ENCODE measurements around the gene PRPF40A.
"Not testable (repeated sequence)": the region's sequence is repeated elsewhere in the genome, so short reads cannot be mapped to it uniquely, and the experiment has no call there.

Gene PRPF40A

DNA sequence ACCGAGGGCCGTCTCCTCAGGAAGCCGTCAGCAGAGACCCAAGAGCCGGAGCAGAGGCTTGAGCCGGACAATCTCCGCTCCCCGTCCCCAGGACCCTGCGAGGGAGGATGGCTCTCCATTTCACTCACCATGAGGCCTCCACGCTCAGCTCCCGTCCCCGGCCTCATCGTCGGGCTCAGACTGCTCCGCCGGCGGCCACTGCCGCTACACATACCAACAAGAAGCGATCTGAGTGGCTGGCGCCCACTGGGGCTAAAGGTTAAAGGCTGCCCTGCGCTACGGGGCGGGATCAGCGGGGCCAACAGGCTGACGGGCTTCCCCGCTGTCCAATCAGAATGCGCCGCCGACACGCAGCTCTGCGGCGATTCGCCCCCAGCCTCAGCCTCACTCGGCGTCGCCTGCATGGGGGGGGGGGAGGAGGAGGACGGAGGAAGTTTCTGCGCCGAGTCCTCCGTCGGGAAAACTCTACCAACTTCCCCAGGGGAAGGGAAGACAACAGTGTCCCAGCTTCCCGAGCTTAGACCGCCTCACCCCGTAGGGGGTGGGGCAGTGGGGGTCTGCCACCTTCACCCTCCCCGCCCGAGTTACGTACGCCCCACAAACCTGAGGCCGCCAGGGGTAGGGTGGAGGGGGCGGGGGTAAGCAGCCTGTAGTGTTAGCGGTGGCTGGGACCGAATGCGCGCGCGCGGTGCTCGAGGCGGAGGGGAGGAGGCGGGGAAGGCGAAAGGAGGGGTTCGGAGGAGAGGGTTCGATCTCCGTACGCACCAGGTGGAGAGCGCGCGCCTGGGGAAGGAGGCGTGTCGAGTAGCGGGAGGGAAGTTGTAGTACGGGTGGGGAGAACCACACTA, at the start of gene PRPF40A:
PRPF40A (minus strand) TSS at position 234 of the 848 bp plus-strand sequence; CDS start at position 212, 22 bp downstream.
- in situ Hi-C loops (cut with HindIII; ENCODE audit: low sequenced_read_pairs), result no loop called here

DNA sequence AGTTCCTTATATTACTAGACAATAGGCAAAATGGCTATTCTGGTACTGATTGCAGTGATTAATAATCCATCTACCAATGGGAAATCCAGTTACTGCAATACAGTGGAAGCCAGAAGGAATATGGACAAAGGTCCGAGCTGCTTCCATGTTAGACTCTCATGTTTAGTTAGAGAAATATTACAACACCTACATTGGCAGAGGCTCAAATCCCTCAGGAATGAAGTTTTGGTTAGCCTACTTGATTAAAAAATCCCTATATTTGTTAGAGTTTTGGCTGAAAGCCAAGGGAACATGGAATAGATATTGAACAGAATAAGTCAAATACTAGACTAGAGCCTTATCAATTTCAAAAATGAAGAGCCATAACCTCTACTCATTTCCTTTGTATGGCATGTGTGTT, 49.7 kb upstream of the PRPF40A start:
- in situ Hi-C loops (cut with HindIII; ENCODE audit: low sequenced_read_pairs), result no loop called here

DNA sequence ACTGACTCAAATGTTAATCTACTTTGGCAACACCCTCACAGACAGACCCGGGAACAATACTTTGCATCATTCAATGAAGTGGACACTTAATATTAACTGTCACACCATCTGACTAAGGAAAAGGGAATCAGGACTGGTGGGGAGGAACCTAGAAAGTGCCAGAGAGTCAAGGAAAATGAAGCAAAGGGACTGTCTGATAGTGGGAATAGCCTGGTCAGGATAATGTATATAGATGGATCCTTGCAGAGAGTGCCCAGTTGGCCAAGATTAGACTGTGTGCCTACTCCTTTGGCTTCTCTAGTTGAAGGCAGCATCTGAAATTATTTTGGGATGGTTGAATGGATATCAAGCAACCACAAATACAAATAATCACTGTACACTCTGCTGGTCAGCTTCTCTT, 46.4 kb upstream of the PRPF40A start:
- in situ Hi-C loops (cut with HindIII; ENCODE audit: low sequenced_read_pairs), result no loop called here

DNA sequence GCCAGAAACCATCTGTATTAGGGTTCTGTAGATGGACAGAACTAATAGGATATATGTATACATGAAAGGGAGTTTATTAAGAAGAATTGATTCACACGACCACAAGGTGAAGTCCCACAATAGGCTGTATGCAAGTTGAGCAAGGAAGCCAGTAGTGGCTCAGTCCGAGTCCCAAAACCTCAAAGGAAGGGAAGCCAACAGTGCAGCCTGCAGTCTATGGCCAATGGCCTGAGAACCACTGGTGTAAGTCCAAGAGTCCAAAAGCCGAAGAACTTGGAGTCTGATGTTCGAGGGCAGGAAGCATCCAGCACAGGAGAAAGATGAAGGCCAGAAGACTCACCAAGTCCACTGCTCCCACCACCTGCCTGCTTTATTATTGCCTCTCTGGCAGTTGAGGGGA, 45.9 kb upstream of the PRPF40A start:
- in situ Hi-C loops (cut with HindIII; ENCODE audit: low sequenced_read_pairs), result not testable (repeated sequence)

DNA sequence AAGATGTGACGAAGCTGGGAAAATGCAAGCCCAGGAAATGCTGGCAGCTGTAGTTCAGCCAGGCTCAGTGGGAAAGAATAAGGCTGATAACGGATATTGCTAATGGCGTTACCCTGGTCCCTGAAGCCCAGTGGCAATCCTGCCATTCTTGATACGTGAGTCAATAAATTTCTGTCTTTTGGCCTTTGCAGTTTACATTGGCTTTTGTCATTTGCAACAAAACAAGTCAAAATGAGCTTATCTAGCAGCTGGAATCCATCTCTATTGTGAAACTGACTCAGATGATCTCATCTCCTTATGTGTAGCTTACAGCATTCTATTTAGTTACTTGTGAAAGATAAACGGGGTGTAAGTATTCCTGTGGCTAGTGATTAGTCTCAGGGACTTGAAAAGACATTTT, 44.9 kb upstream of the PRPF40A start:
- in situ Hi-C loops (cut with HindIII; ENCODE audit: low sequenced_read_pairs), result no loop called here

DNA sequence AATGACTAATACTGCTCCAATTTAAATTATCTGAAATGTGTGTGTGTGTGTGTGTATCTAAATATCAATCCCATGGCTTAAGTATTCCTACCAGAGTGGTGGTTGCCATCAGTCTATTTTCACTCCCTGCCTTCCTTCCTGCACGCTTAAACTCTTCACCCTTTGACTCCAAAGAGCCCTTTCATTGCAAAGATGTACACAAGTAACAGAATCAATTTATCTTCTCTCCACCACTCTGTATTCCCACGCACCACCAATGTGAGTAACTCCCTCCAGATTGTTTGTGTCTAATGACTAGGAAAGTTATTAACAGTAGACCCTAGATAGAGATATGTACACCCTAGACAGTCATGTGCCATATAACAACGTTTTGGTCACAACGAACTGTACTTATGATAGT, 44.0 kb upstream of the PRPF40A start:
- in situ Hi-C loops (cut with HindIII; ENCODE audit: low sequenced_read_pairs), result no loop called here

DNA sequence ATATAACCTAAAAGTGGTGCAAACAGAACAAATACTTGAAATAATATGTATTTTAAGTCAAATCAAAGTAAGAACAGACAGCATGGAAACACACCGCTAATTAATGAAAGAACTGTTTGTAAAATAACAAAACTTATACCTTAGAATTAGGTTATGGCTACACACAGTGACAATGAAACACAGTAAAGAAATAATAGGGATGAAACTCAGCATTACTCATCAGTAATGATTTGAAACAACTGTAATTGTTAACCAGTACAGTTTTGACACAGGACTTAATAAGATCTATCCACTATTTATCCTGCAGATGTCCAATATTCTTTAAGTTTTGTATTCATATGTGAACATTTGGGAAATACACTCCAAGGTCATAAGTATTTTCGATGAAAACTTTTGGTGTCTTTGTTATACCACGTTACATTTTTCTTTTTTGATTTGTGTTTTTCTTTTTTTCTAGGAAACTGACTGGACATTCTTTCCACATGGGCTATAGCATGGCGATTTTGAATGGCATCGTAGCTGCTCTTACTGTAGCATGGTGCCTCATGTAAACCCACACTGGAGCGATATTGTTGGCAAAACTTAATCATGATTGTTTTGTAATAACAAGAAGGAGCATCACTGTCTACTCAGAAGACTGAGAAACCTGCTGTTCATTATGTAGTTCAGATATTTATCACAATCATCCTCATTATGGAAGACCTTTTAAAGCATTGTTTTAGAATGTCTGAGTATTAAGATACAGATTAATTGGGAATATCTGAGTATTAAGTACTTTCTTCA, 42.2 kb upstream of the PRPF40A start:
- in situ Hi-C loops (cut with HindIII; ENCODE audit: low sequenced_read_pairs), result no loop called here

DNA sequence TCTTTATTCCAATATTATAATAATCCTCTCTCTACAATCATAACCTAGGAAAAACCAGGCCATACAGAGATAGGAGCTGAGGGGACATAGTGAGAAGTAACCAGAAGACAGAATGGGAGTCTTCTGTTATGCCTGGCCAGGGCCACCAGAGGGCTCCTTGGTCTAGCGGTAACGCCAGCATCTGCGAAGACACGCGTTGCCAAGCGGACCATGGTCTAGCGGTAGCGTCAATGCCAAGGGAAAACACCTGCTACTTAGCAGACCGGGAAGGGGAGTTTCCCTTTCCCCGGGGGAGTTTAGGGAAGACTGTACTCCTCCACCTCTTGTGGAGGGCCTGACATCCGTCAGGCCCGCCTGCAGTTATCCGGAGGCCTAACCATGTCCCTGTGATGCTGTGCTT, 37.8 kb upstream of the PRPF40A start:
- in situ Hi-C loops (cut with HindIII; ENCODE audit: low sequenced_read_pairs), result no loop called here

DNA sequence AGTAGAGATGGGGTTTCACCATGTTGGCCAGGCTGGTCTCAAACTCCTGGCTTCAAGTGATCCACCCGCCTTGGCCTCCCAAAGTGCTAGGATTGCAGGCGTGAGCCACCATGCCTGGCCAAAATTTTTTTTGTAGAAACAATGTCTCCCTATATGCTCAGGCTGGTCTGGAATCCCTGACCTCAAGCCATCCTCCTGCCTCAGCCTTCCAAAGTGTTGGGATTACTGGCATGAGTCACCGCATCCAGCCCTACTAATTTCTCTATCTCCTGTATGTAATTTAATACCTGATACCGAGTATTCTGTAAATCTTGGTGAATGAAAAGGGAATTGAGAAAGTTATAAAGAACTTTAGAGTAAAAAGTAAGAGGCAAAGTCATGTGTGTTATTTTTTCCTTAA, 30.5 kb upstream of the PRPF40A start:
- in situ Hi-C loops (cut with HindIII; ENCODE audit: low sequenced_read_pairs), result not testable (repeated sequence)

DNA sequence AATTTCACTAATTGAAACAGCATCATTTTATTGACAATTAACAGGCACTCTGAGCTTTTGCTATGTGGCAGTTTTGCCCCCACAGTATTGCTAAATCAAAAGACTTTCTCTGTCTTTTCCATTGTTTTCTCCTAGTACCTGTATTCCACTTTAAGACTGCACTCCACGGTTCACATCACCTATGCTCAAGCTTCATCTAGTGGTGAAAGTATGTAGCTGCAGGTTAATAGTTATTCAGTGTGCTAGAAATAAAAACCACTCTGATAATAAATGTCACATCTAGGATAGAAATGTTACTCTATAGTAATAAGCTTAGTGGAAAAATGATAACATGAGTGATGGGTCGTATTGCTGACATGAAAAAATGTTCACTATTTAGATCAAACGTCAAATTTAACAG, 25.7 kb upstream of the PRPF40A start:
- in situ Hi-C loops (cut with HindIII; ENCODE audit: low sequenced_read_pairs), result no loop called here

DNA sequence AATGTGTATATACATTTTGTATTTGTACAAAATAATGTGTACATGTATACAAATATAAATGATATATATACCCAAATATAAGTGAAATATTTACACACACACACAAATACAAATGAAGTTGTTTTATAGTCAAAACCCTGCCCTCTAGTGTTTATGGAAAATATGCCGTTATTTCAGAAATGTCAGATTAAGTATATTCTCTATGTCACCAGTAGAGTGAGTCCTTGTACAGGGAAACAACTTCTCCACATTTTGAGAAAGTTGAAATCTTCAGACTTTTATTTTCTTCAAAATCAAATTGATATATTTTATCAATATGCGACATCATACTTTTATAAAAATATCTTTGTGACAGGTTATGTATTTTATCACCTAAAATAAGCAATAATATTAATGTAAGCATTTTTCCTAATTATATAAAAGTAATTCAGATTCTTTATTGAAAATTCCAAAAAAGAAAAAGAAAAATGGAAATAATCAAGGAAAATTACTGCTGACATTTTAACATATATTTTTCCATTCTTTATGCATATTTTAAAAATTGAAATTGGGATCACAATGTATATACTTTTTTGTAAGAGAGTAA, 23.6 kb upstream of the PRPF40A start:
- in situ Hi-C loops (cut with HindIII; ENCODE audit: low sequenced_read_pairs), result no loop called here

DNA sequence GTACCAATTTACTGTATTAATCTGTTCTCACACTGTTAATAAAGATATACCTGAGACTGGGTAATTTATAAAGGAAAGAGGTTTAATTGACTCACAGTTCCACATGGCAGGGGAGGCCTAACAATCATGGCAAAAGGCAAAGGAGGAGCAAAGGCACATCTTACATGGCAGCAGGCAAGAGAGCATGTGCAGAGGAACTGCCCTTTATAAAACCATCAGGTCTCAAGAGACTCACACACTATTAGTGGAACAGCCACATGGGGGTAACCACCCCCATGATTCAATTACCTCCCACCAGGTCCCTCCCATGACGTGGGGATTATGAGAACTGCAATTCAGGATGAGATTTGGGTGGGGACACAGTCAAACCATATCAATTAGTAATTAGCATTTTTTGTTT, 22.4 kb upstream of the PRPF40A start:
- in situ Hi-C loops (cut with HindIII; ENCODE audit: low sequenced_read_pairs), result not testable (repeated sequence)

DNA sequence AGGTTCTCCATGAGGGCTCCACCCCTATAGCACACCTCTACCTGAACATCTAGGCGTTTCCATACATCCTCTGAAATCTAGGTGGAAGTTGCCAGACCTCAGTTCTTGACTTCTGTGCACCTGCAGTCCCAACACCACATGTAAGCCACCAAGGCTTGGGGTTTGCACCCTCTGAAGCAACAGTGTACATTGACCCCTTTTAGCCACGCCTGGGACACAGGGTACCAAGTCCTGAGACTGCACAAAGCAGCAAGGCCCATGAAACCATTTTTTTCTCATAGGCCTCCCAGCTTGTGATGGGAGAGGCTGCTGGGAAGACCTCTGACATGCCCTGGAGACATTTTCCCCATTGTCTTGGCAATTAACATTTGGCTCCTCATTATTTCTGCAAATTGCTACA, 21.2 kb upstream of the PRPF40A start:
- in situ Hi-C loops (cut with HindIII; ENCODE audit: low sequenced_read_pairs), result no loop called here

DNA sequence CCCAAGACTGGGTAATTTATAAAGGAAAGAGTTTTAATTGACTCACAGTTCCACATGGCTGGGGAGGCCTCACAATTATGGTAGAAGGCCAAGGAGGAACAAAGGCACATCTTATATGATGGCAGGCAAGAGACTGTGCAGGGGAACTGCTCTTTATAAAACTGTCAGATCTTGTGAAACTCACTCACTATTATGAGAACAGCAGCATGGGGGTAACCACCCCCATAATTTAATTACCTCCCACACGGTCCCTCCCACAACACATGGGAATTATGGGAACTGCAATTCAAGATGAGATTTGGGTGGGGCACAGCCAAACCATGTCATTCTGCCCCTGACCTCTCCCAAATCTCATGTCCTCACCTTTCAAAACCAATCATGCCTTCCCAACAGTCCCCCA, 20.2 kb upstream of the PRPF40A start:
- in situ Hi-C loops (cut with HindIII; ENCODE audit: low sequenced_read_pairs), result not testable (repeated sequence)

DNA sequence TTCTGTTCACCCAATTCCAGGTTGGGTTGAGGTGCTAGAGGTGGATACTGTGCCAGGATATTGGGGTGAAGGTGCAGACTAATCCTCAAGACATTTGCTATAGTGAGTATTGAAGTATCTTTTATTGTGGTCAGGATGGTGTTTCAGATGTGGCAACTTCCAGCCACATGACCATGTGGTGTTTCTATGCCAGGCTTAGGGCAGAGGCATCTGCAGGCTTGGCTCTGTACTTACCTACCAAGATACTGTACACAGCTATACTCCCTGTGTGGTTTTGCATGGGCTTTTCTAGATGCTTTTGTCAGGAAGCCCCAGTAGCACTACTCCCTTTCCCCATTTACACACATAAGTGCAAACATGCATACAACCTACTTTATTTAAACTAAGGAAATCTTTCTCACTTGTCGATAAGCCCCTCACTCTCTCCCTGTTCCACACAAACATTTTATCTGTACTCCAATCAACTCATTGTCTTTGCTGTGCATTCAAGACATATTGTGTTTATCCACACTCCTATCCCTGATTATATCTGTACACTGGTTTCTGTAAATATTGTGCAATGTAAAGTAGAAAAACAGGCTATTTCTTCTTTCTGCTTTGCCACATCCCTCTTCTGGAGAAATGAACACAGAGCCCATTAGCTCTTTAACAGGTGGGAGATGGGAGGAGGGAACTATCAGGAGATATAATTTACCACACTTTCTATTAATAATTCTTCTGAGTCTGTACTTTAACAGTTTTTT, 13.5 kb upstream of the PRPF40A start:
- in situ Hi-C loops (cut with HindIII; ENCODE audit: low sequenced_read_pairs), result no loop called here

DNA sequence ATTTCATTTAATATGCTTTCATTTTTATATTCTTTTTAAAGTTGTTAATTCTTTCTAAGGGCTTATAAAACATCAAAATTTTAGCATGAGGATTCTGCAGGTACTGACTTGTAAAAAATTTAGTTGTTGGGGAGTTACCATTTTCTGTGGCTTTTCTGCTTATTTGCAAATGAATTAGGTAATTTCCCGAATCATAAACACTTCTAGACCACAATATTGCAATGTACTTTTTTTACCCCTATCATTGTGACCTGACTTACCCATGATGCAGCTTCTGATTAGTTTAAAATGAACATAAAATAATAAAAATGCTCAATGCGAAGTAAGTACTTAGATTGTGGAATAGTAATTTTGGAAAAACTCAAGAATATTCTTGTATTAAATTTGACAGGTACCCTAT, 12.6 kb upstream of the PRPF40A start:
- in situ Hi-C loops (cut with HindIII; ENCODE audit: low sequenced_read_pairs), result no loop called here

DNA sequence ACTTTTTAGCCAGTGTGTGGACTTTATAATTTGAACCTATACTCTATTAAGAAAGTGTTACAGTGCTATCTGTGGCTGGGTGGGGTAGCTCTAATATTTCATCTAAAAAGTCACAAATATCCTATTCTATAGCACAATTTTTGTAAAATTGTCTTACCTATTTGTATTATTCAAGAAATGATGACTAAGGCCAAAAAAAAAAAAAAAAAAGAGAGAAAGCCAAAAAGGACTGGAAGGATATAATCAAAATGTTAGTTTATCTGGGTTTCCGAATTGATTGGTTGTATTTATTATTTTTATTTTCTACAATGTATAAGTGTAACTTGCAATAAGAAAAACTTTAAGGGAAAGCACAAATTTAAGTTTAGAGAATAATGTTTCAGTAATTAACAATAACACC, 6.7 kb upstream of the PRPF40A start:
- in situ Hi-C loops (cut with HindIII; ENCODE audit: low sequenced_read_pairs), result no loop called here

DNA sequence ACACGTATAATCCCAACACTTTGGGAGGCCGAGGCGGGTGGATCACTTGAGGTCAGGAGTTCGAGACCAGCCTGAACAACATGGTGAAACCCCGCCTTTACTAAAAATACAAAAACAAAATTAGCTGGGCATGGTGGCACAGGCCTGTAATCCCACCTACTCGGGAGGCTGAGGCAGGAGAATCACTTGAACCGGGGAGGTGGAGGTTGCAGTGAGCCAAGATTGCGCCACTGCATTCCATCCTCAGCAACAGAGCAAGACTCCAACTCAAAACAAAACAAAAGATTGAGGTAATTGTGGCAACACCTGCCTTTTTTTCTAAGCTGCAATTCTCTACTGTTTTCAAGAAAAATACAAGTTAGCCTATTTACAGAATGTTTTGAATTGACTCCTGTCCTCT, 5.4 kb upstream of the PRPF40A start:
- in situ Hi-C loops (cut with HindIII; ENCODE audit: low sequenced_read_pairs), result not testable (repeated sequence)

DNA sequence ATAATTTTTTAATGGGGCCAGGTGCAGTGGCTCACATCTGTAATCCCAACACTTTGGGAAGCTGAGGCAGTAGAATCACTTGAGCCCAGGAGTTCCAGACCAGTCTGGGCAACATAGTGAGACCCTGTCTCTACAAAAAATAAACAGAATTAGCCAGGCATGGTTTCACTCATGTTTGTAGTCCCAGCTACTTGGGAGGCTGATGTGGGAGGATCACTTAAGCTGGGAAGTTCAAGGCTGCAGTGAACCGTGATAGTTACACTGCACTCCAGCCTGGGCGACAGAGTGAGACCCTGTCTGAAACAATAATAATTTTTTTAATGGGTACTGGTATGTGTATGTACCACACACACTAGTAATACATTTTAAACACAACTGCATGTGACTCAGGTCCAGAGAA, 3.5 kb upstream of the PRPF40A start:
- in situ Hi-C loops (cut with HindIII; ENCODE audit: low sequenced_read_pairs), result no loop called here

DNA sequence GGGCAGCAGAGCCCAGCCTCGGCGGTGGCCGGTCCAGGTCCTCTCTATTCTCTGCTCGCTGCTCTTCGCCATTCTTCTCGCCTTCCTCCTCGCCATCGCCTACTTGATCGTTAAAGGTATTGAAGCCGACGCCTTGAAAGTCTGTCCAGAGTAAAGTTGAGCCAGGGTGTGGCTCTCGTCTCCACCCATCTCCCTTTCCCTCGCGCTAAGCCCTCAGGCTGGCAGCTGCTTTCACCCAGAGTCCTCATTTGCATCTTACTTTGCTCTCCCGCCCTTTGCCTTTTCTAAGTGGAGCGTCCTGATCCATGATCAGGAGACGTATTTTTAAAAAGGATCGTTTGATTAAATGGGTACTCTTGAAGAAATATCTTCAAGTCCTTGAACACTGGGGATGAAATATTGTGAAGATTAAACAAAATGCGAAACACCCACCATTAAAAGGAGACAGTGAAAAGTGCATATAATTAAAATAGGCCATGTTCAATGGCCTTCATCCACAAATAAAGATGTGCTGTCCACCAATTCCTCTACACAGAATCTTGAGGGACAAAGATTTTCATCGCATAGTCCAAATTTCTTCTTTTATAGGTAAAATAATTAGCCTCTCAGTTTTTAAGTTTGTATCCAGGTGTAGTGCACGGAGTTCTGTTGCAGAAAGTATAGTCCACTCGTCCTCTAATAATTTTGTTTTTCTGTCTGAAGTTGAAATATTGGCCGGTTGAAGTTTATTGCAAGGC, 1.8 kb upstream of the PRPF40A start:
- in situ Hi-C loops (cut with HindIII; ENCODE audit: low sequenced_read_pairs), result no loop called here
